ENCODE results near the gene CBS.

DNA sequence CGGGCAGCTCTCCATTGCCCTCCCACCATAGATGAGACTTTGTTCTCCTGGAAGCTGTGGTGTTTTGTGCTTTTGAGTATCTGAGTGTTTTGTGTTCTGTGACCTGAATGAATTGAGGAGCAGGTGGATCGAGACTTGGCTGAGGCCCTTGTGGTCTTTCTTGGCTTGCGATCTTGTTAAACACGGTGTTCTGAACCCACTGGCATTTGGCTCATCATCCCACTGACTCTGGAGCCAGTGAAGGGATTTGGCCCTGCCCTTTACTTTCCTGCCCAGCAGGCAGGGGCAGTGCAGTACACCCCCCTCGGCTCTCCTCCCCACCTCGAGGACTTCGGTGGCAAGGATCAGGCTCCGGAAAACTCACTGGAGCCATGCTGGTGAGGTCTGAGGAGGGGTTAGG, 70.7 kb downstream of the CBS start:
- TF ChIP-seq, protein P1, sequence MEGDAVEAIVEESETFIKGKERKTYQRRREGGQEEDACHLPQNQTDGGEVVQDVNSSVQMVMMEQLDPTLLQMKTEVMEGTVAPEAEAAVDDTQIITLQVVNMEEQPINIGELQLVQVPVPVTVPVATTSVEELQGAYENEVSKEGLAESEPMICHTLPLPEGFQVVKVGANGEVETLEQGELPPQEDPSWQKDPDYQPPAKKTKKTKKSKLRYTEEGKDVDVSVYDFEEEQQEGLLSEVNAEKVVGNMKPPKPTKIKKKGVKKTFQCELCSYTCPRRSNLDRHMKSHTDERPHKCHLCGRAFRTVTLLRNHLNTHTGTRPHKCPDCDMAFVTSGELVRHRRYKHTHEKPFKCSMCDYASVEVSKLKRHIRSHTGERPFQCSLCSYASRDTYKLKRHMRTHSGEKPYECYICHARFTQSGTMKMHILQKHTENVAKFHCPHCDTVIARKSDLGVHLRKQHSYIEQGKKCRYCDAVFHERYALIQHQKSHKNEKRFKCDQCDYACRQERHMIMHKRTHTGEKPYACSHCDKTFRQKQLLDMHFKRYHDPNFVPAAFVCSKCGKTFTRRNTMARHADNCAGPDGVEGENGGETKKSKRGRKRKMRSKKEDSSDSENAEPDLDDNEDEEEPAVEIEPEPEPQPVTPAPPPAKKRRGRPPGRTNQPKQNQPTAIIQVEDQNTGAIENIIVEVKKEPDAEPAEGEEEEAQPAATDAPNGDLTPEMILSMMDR (conservative IDR thresholded peaks at IDR 0.05 in 1 of 2, IDR thresholded peaks at IDR 0.05 in 1 of 2; ENCODE audit: extremely low read depth in 1 of 2, insufficient read depth in 1 of 2, low read depth in 1 of 2, low read length in 2 of 2), result no peak
- no peak for TF ChIP-seq EZH2 (IDR thresholded peaks at IDR 0.05; ENCODE audit: borderline replicate concordance, low read length)

All from mammary epithelial cell (primary cell).